Placental epithelial cell (primary cell): ENCODE data around the gene KPNA3. TPM values are rescaled to one million over a fixed set of nuclear protein-coding genes. Genes with fewer than 3 reads are reported as not detected.

ENCODE experiments used
- total RNA-seq: library from RNA; depleted of rRNA; stranded (reverse); fragments of >200 nt; gene quantifications from 2 replicates; pipeline ENCODE4 v1.2.3, GENCODE V29; 2012

The KPNA3 gene, protein sequence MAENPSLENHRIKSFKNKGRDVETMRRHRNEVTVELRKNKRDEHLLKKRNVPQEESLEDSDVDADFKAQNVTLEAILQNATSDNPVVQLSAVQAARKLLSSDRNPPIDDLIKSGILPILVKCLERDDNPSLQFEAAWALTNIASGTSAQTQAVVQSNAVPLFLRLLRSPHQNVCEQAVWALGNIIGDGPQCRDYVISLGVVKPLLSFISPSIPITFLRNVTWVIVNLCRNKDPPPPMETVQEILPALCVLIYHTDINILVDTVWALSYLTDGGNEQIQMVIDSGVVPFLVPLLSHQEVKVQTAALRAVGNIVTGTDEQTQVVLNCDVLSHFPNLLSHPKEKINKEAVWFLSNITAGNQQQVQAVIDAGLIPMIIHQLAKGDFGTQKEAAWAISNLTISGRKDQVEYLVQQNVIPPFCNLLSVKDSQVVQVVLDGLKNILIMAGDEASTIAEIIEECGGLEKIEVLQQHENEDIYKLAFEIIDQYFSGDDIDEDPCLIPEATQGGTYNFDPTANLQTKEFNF
- 16.5 and 28.2 TPM in 2 replicates for total RNA-seq

DNA sequence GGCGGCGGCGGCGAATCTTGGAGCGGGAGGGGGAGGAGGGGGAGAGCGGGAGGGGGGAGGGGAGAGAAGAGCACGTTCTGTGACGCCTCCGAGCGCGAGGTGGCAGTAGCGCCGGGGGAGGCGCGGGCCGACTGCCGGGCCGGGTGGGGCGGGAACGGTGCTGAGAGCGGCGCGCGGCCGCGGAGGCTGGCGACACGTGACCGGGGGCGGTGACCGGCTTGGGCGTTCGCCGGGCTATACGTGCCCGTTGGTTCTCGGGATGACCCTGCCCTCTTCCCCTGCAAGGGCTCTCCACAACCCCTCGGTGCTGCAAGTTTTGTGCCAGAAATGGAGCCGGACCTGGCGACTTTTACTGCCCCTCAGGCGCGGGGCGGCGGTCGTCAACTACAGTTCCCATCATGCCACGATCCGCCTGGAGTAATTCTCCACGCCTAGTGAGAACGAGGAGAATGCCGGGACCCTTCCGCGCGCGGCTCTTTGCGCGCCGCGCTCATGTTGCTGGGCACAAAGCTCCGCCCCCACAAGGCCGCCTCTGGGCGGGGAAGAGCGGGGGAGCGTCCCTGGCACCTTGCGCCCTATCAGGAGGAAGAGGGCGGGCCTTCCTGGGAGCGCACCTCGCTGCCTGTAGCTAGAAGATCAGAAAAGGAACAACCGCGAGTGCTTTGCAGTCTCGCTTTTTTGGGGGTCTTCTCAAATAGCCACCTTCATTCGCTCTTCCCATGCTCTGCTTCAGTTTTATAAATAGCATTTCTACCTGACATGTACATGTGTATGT lies at the start of gene KPNA3:
TSS of gene KPNA3 (minus strand) at position 133 of the 775 bp plus-strand sequence. CDS start 176 bp downstream, outside the sequence.

GRCh38 chr13:49690995-49691784 lies 101.3 kb downstream of the KPNA3 start, which contains the start of gene EBPL:
EBPL (minus strand) TSS chr13:49691486; CDS start chr13:49691424, 62 bp downstream.

Other genes starting within 250 kb of the KPNA3 start
- gene RCBTB1, start 207.1 kb downstream of the KPNA3 start, total RNA-seq, result 10.1 and 10.6 TPM in 2 replicates
- 1.1 and 1.6 TPM in 2 replicates for gene ARL11, start 164.2 kb downstream of the KPNA3 start, total RNA-seq
- 24.7 and 47.8 TPM in 2 replicates for gene EBPL, start 101.2 kb downstream of the KPNA3 start, total RNA-seq
- gene SPRYD7, start 143.7 kb upstream of the KPNA3 start, total RNA-seq, result 5.5 and 7.7 TPM in 2 replicates
- gene TRIM13, start 204.4 kb upstream of the KPNA3 start, total RNA-seq, result 29.0 and 31.0 TPM in 2 replicates
- gene KCNRG, start 222.8 kb upstream of the KPNA3 start, total RNA-seq, result 4.9 and 5.5 TPM in 2 replicates